Measurements from ENCODE around the gene LAMA3.

DNA sequence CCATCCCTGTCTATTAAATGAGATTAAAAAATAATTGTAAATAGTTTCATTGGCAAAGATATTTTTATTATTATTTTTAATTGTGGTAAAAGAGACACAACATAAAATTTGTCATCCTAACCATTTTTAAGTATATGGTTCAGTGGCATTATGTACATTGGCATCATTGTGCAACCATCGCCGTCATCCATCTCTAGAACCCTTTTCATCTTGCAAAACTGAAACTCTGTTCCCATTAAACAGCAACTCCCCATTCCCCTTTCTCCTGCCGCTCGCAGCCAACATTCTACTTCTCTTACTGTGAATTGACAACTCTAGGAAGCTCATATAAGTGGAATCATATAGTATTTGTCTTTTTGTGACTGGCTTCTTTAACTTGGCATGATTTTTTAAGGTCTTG is 25.3 kb downstream of the LAMA3 start:
- TF ChIP-seq CTCF (conservative IDR thresholded peaks at IDR 0.05 in 1 of 2, IDR thresholded peaks at IDR 0.05 in 1 of 2; ENCODE audit: low read depth in 1 of 2, low read length in 2 of 2) (no peak), EZH2 (IDR thresholded peaks at IDR 0.05; ENCODE audit: low read length, missing control alignments) (no peak)
